ENCODE data around the gene ZNF319.

The ZNF319 gene

GRCh38 chr16:58042001-58042885, 41.8 kb upstream of the ZNF319 start:
- TF ChIP-seq CTCF (IDR thresholded peaks at IDR 0.05; ENCODE audit: borderline replicate concordance, insufficient read depth, low read depth, low read length): no peak
- H3K4me3 ChIP-seq (ENCODE audit: low read depth, low read length): no peak overlapping the region

GRCh38 chr16:58041628-58041955, 41.1 kb upstream of the ZNF319 start:
- no peak overlapping the region for H3K4me3 ChIP-seq (ENCODE audit: low read depth, low read length)
- no peak for TF ChIP-seq CTCF (IDR thresholded peaks at IDR 0.05; ENCODE audit: borderline replicate concordance, insufficient read depth, low read depth, low read length)

DNA sequence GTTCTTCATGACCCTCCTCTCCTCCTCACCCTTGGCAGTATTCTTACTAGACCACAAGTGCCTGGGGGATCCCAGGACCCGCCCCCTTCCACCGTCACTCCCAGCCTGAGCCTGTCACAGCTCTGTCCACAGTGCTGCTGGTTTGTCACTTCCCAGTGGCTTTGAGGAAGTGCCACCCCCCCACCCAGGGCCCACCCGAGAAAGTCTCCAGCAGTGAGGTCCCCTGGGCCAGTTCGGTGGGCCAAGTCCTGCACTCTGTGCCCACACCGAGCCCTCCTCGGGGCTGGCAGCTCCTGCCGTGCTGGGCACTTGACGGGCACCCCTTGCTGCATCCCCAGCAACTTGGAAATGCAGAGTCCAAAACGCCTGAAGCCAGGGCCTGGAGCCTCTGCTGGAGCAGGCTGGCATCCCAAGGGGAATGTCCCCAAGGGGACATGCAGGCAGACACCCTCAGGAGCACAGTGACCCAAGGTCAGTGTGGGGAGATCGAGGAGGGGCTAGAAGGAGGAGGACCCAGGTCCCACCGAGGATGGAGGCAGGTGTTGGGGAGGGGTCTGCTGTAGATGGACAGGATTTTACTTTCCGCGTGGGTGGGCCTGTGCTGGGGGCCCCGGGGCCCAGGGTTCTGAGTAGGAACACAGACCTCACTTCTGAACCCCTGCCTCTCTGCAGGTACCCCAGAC, 40.6 kb upstream of the ZNF319 start:
- no peak for TF ChIP-seq CTCF (IDR thresholded peaks at IDR 0.05; ENCODE audit: borderline replicate concordance, insufficient read depth, low read depth, low read length)
- H3K4me3 ChIP-seq (ENCODE audit: low read depth, low read length): no peak overlapping the region

GRCh38 chr16:58040496-58040846, 40.0 kb upstream of the ZNF319 start:
- no peak for TF ChIP-seq CTCF (IDR thresholded peaks at IDR 0.05; ENCODE audit: borderline replicate concordance, insufficient read depth, low read depth, low read length)

GRCh38 chr16:58039829-58040495, 39.5 kb upstream of the ZNF319 start:
- H3K4me3 ChIP-seq (ENCODE audit: low read depth, low read length): no peak overlapping the region
- no peak for TF ChIP-seq CTCF (IDR thresholded peaks at IDR 0.05; ENCODE audit: borderline replicate concordance, insufficient read depth, low read depth, low read length)

More at GRCh38 chr16:58040496-58040846, 40.0 kb upstream of the ZNF319 start:
- H3K4me3 ChIP-seq (ENCODE audit: low read depth, low read length): no peak overlapping the region

DNA sequence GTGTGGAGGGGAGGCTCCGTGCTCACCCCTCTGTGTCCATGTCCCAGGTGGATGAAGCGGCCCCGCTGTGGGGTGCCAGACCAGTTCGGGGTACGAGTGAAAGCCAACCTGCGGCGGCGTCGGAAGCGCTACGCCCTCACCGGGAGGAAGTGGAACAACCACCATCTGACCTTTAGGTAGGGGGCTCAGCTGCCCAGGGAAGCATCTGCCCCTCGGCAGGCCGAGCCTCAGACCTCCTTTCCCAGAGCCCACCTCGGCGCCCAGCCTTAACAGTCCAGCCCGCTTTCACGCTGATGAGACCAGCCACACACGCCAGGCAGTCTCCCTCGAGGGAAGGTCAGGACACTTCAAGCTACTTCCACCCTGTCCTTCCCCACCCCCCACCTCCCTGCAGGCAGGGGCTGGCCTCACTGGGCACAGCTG, 37.8 kb upstream of the ZNF319 start:
- TF ChIP-seq CTCF (IDR thresholded peaks at IDR 0.05; ENCODE audit: borderline replicate concordance, insufficient read depth, low read depth, low read length): no peak
- H3K4me3 ChIP-seq (ENCODE audit: low read depth, low read length): no peak overlapping the region
